GM12801 (cell line): ENCODE measurements around the gene MTARC1.

ENCODE experiments used
- CTCF ChIP-seq: IDR thresholded peaks from one replicate; pipeline ENCODE4 v1.5.1; 2011; ENCODE audit warnings: control low read depth; ENCODE audit not compliant: insufficient read length; ENCODE audit errors: extremely low read depth

The MTARC1 gene

GRCh38 chr1:220775240-220775853 is 11.4 kb upstream of the MTARC1 start:
- peak; percentile 40 for TF ChIP-seq CTCF

GRCh38 chr1:220776254-220776653 is 10.5 kb upstream of the MTARC1 start:
- TF ChIP-seq CTCF = no peak

- peak; percentile 81 for TF ChIP-seq CTCF
Measured at GRCh38 chr1:220776720-220777326, 9.9 kb upstream of the MTARC1 start.

GRCh38 chr1:220783453-220783852 is 3.3 kb upstream of the MTARC1 start:
- TF ChIP-seq CTCF = no peak

- TF ChIP-seq CTCF = no peak
Measured at GRCh38 chr1:220784751-220785150, 2.0 kb upstream of the MTARC1 start.

- TF ChIP-seq CTCF = no peak
Measured at GRCh38 chr1:220785166-220786056, 1.3 kb upstream of the MTARC1 start.

- TF ChIP-seq CTCF = no peak
Measured at GRCh38 chr1:220786057-220786336, 716 bp upstream of the MTARC1 start.
